HEK293T (cell line): ENCODE measurements around the gene VWA5B1.

Experiments used
- BHLHE40 ChIP-seq: fragments of 450-650 bp; IDR thresholded peaks from 2 replicates; pipeline ENCODE4 v1.6.1; 2016; ENCODE audit warnings: mild to moderate bottlenecking, moderate library complexity, borderline replicate concordance
- ELF4 ChIP-seq: fragments of 450-650 bp; IDR thresholded peaks from 2 replicates; pipeline ENCODE4 v1.6.1; 2017; ENCODE audit warnings: antibody characterized with exemption
- FOXM1 ChIP-seq: fragments of 450-650 bp; IDR thresholded peaks from 2 replicates; pipeline ENCODE4 v1.6.1; 2017; ENCODE audit warnings: mild to moderate bottlenecking, borderline replicate concordance
- L3MBTL2 ChIP-seq: fragments of 450-650 bp; conservative IDR thresholded peaks from 2 replicates; pipeline ENCODE4 v1.6.1; 2016; ENCODE audit warnings: mild to moderate bottlenecking
- SP1 ChIP-seq: fragments of 450-650 bp; IDR thresholded peaks from 2 replicates; pipeline ENCODE4 v1.6.1; 2017
- SUZ12 ChIP-seq: fragments of 450-650 bp; IDR thresholded peaks from 2 replicates; pipeline ENCODE4 v1.6.1; 2016; ENCODE audit warnings: mild to moderate bottlenecking
- TARDBP ChIP-seq: fragments of 450-650 bp; IDR thresholded peaks from 2 replicates; pipeline ENCODE4 v1.6.1; 2016
- TF ChIP-seq, protein P1 (sequence below): fragments of 450-650 bp; IDR thresholded peaks from 2 replicates; pipeline ENCODE4 v1.6.1; 2016

- TF ChIP-seq FOXM1 (no peak), SP1 (no peak), ELF4 (no peak), L3MBTL2 (no peak), SUZ12 (no peak), TARDBP (no peak), BHLHE40 (no peak)
- TF ChIP-seq, protein P1, sequence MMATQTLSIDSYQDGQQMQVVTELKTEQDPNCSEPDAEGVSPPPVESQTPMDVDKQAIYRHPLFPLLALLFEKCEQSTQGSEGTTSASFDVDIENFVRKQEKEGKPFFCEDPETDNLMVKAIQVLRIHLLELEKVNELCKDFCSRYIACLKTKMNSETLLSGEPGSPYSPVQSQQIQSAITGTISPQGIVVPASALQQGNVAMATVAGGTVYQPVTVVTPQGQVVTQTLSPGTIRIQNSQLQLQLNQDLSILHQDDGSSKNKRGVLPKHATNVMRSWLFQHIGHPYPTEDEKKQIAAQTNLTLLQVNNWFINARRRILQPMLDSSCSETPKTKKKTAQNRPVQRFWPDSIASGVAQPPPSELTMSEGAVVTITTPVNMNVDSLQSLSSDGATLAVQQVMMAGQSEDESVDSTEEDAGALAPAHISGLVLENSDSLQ, result no peak
Observed at GRCh38 chr1:20323613-20323920, 32.9 kb downstream of the VWA5B1 start.
